SK-N-MC (cell line): Measurements from ENCODE around the gene UGT1A10.

ENCODE experiments used
- EZH2 ChIP-seq: fragments of 200-600 bp; sonication (generic); IDR thresholded peaks from one replicate; pipeline ENCODE4 v1.6.1; 2017; ENCODE audit warnings: antibody characterized with exemption
- FOXP2 ChIP-seq: optimal IDR thresholded peaks from 2 replicates; pipeline ENCODE3; 2011; ENCODE audit warnings: mild to moderate bottlenecking, moderate library complexity; ENCODE audit not compliant: insufficient read depth; ENCODE audit errors: extremely low read length, control extremely low read depth
- POLR2AphosphoS5 ChIP-seq: IDR thresholded peaks from 2 replicates; pipeline ENCODE4 v1.6.1; 2012; ENCODE audit warnings: mild to moderate bottlenecking, low read depth, low read length, borderline replicate concordance

GRCh38 chr2:233655043-233655442 is 18.8 kb downstream of the UGT1A10 start:
- TF ChIP-seq POLR2AphosphoS5 (no peak), EZH2 (no peak), FOXP2 (no peak)
